Measurements from ENCODE around the gene TM4SF1.
"Not testable (repeated sequence)": the region's sequence is repeated elsewhere in the genome, so short reads cannot be mapped to it uniquely, and the experiment has no call there.

The TM4SF1 gene

GRCh38 chr3:149385617-149386298 is 8.3 kb upstream of the TM4SF1 start:
- H3K36me3 ChIP-seq (ENCODE audit: control insufficient read depth, insufficient read depth, low read length), result no peaks in the 10 kb centered on the region
- H3K27me3 ChIP-seq (replicated peaks; ENCODE audit: control insufficient read depth, insufficient read depth, low read length, poor library complexity, severe bottlenecking), result no peaks in the 10 kb centered on the region
- no peak overlapping the region for H3K27ac ChIP-seq (ENCODE audit: insufficient read depth, low read length, poor library complexity, severe bottlenecking)
- DNase-seq, result no peak
- H3K4me1 ChIP-seq (ENCODE audit: control insufficient read depth, insufficient read depth, low read length, poor library complexity, severe bottlenecking), result no peaks in the 10 kb centered on the region
- no peaks in the 10 kb centered on the region for H3K9me3 ChIP-seq (ENCODE audit: control insufficient read depth, low read length)
- H3K4me3 ChIP-seq (ENCODE audit: insufficient read depth, low read depth, low read length, poor library complexity, severe bottlenecking), result no peak overlapping the region

- H3K36me3 ChIP-seq (ENCODE audit: control insufficient read depth, insufficient read depth, low read length), result no peaks in the 10 kb centered on the region
- no peak overlapping the region for H3K4me3 ChIP-seq (ENCODE audit: insufficient read depth, low read depth, low read length, poor library complexity, severe bottlenecking)
- DNase-seq, result no peak
- no peaks in the 10 kb centered on the region for H3K9me3 ChIP-seq (ENCODE audit: control insufficient read depth, low read length)
- no peaks in the 10 kb centered on the region for H3K27me3 ChIP-seq (replicated peaks; ENCODE audit: control insufficient read depth, insufficient read depth, low read length, poor library complexity, severe bottlenecking)
- no peak overlapping the region for H3K27ac ChIP-seq (ENCODE audit: insufficient read depth, low read length, poor library complexity, severe bottlenecking)
- no peaks in the 10 kb centered on the region for H3K4me1 ChIP-seq (ENCODE audit: control insufficient read depth, insufficient read depth, low read length, poor library complexity, severe bottlenecking)
Observed at GRCh38 chr3:149384911-149385321, 7.5 kb upstream of the TM4SF1 start.

GRCh38 chr3:149384167-149384566 is 6.7 kb upstream of the TM4SF1 start:
- Histone ChIP-seq H3K36me3 (ENCODE audit: control insufficient read depth, insufficient read depth, low read length) (no peaks in the 10 kb centered on the region), H3K4me1 (ENCODE audit: control insufficient read depth, insufficient read depth, low read length, poor library complexity, severe bottlenecking) (no peaks in the 10 kb centered on the region), H3K9me3 (ENCODE audit: control insufficient read depth, low read length) (no peaks in the 10 kb centered on the region), H3K27me3 (replicated peaks; ENCODE audit: control insufficient read depth, insufficient read depth, low read length, poor library complexity, severe bottlenecking) (no peaks in the 10 kb centered on the region), H3K4me3 (ENCODE audit: insufficient read depth, low read depth, low read length, poor library complexity, severe bottlenecking) (no peak overlapping the region), H3K27ac (ENCODE audit: insufficient read depth, low read length, poor library complexity, severe bottlenecking) (no peak overlapping the region)
- DNase-seq, result no peak

- no peak overlapping the region for H3K27ac ChIP-seq (ENCODE audit: insufficient read depth, low read length, poor library complexity, severe bottlenecking)
- H3K4me1 ChIP-seq (ENCODE audit: control insufficient read depth, insufficient read depth, low read length, poor library complexity, severe bottlenecking), result no peaks in the 10 kb centered on the region
- DNase-seq, result no peak
- H3K27me3 ChIP-seq (replicated peaks; ENCODE audit: control insufficient read depth, insufficient read depth, low read length, poor library complexity, severe bottlenecking), result no peaks in the 10 kb centered on the region
- H3K4me3 ChIP-seq (ENCODE audit: insufficient read depth, low read depth, low read length, poor library complexity, severe bottlenecking), result no peak overlapping the region
- no peaks in the 10 kb centered on the region for H3K36me3 ChIP-seq (ENCODE audit: control insufficient read depth, insufficient read depth, low read length)
- H3K9me3 ChIP-seq (ENCODE audit: control insufficient read depth, low read length), result no peaks in the 10 kb centered on the region
Observed at GRCh38 chr3:149383703-149384102, 6.3 kb upstream of the TM4SF1 start.

GRCh38 chr3:149382518-149382917 is 5.1 kb upstream of the TM4SF1 start:
- Histone ChIP-seq H3K4me1 (ENCODE audit: control insufficient read depth, insufficient read depth, low read length, poor library complexity, severe bottlenecking) (no peaks in the 10 kb centered on the region), H3K36me3 (ENCODE audit: control insufficient read depth, insufficient read depth, low read length) (no peaks in the 10 kb centered on the region), H3K27ac (ENCODE audit: insufficient read depth, low read length, poor library complexity, severe bottlenecking) (no peak overlapping the region), H3K4me3 (ENCODE audit: insufficient read depth, low read depth, low read length, poor library complexity, severe bottlenecking) (no peak overlapping the region), H3K27me3 (replicated peaks; ENCODE audit: control insufficient read depth, insufficient read depth, low read length, poor library complexity, severe bottlenecking) (no peaks in the 10 kb centered on the region), H3K9me3 (ENCODE audit: control insufficient read depth, low read length) (no peaks in the 10 kb centered on the region)
- DNase-seq, result no peak

GRCh38 chr3:149382101-149382467 is 4.6 kb upstream of the TM4SF1 start:
- no peak for DNase-seq
- Histone ChIP-seq H3K4me3 (ENCODE audit: insufficient read depth, low read depth, low read length, poor library complexity, severe bottlenecking) (no peak overlapping the region), H3K4me1 (ENCODE audit: control insufficient read depth, insufficient read depth, low read length, poor library complexity, severe bottlenecking) (no peaks in the 10 kb centered on the region), H3K9me3 (ENCODE audit: control insufficient read depth, low read length) (no peaks in the 10 kb centered on the region), H3K36me3 (ENCODE audit: control insufficient read depth, insufficient read depth, low read length) (no peaks in the 10 kb centered on the region), H3K27ac (ENCODE audit: insufficient read depth, low read length, poor library complexity, severe bottlenecking) (no peak overlapping the region), H3K27me3 (replicated peaks; ENCODE audit: control insufficient read depth, insufficient read depth, low read length, poor library complexity, severe bottlenecking) (no peaks in the 10 kb centered on the region)

- DNase-seq, result no peak
- H3K4me3 ChIP-seq (ENCODE audit: insufficient read depth, low read depth, low read length, poor library complexity, severe bottlenecking), result no peak overlapping the region
- H3K36me3 ChIP-seq (ENCODE audit: control insufficient read depth, insufficient read depth, low read length), result no peaks in the 10 kb centered on the region
- H3K27ac ChIP-seq (ENCODE audit: insufficient read depth, low read length, poor library complexity, severe bottlenecking), result no peak overlapping the region
- no peaks in the 10 kb centered on the region for H3K27me3 ChIP-seq (replicated peaks; ENCODE audit: control insufficient read depth, insufficient read depth, low read length, poor library complexity, severe bottlenecking)
- H3K9me3 ChIP-seq (ENCODE audit: control insufficient read depth, low read length), result no peaks in the 10 kb centered on the region
- no peaks in the 10 kb centered on the region for H3K4me1 ChIP-seq (ENCODE audit: control insufficient read depth, insufficient read depth, low read length, poor library complexity, severe bottlenecking)
Observed at GRCh38 chr3:149381173-149382100, 4.0 kb upstream of the TM4SF1 start.

GRCh38 chr3:149380220-149380619 is 2.8 kb upstream of the TM4SF1 start:
- DNase-seq; H3K9me3 ChIP-seq (ENCODE audit: control insufficient read depth, low read length): not testable (repeated sequence)

GRCh38 chr3:149378478-149379309 is 1.2 kb upstream of the TM4SF1 start:
- no peak for DNase-seq
- H3K4me3 ChIP-seq (ENCODE audit: insufficient read depth, low read depth, low read length, poor library complexity, severe bottlenecking), result no peak overlapping the region
- no peaks in the 10 kb centered on the region for H3K36me3 ChIP-seq (ENCODE audit: control insufficient read depth, insufficient read depth, low read length)
- H3K9me3 ChIP-seq (ENCODE audit: control insufficient read depth, low read length), result no peaks in the 10 kb centered on the region
- no peak overlapping the region for H3K27ac ChIP-seq (ENCODE audit: insufficient read depth, low read length, poor library complexity, severe bottlenecking)
- H3K4me1 ChIP-seq (ENCODE audit: control insufficient read depth, insufficient read depth, low read length, poor library complexity, severe bottlenecking), result no peaks in the 10 kb centered on the region
- no peaks in the 10 kb centered on the region for H3K27me3 ChIP-seq (replicated peaks; ENCODE audit: control insufficient read depth, insufficient read depth, low read length, poor library complexity, severe bottlenecking)

More at GRCh38 chr3:149380220-149380619, 2.8 kb upstream of the TM4SF1 start:
- not testable (repeated sequence) for H3K4me3 ChIP-seq (ENCODE audit: insufficient read depth, low read depth, low read length, poor library complexity, severe bottlenecking); H3K27me3 ChIP-seq (replicated peaks; ENCODE audit: control insufficient read depth, insufficient read depth, low read length, poor library complexity, severe bottlenecking); H3K27ac ChIP-seq (ENCODE audit: insufficient read depth, low read length, poor library complexity, severe bottlenecking); H3K4me1 ChIP-seq (ENCODE audit: control insufficient read depth, insufficient read depth, low read length, poor library complexity, severe bottlenecking); H3K36me3 ChIP-seq (ENCODE audit: control insufficient read depth, insufficient read depth, low read length)

Measured in effector memory CD4-positive, alpha-beta T cell (primary cell).